WTC11 (cell line): ENCODE results near the gene SMIM1.

Source experiments
- ATF2 ChIP-seq: sonication (generic); formaldehyde crosslinking; IDR thresholded peaks from 2 replicates; pipeline ENCODE4 v1.8.1; 2022; ENCODE audit warnings: low read depth, missing genetic modification reagents, borderline replicate concordance
- FOXP4 ChIP-seq: sonication (generic); formaldehyde crosslinking; IDR thresholded peaks from 2 replicates; pipeline ENCODE4 v1.8.0; 2022; ENCODE audit warnings: mild to moderate bottlenecking, missing genetic modification reagents
- MXD4 ChIP-seq: fragments of 250-450 bp; sonication (Bioruptor Pico); IDR thresholded peaks from 2 replicates; pipeline ENCODE4 v1.8.0; 2021; ENCODE audit warnings: mild to moderate bottlenecking, moderate library complexity, borderline replicate concordance
- MYBL2 ChIP-seq: sonication (generic); formaldehyde crosslinking; IDR thresholded peaks from 2 replicates; pipeline ENCODE4 v1.8.1; 2023; ENCODE audit warnings: mild to moderate bottlenecking, moderate library complexity, missing genetic modification reagents
- ZBTB21 ChIP-seq: sonication (generic); formaldehyde crosslinking; IDR thresholded peaks from 2 replicates; pipeline ENCODE4 v1.8.1; 2023; ENCODE audit warnings: mild to moderate bottlenecking, missing genetic modification reagents, borderline replicate concordance
- ZMAT4 ChIP-seq: fragments of 250-450 bp; sonication (Bioruptor Pico); IDR thresholded peaks from 2 replicates; pipeline ENCODE4 v1.9.0; 2021; ENCODE audit warnings: mild to moderate bottlenecking
- ZNF121 ChIP-seq: sonication (generic); formaldehyde crosslinking; IDR thresholded peaks from 2 replicates; pipeline ENCODE4 v1.8.0; 2023; ENCODE audit warnings: missing genetic modification reagents
- ZNF423 ChIP-seq: fragments of 250-450 bp; sonication (Bioruptor Pico); IDR thresholded peaks from 2 replicates; pipeline ENCODE4 v2.1.2; 2022; ENCODE audit warnings: mild to moderate bottlenecking, moderate library complexity
- ZSCAN18 ChIP-seq: fragments of 250-450 bp; sonication (Bioruptor Pico); IDR thresholded peaks from 2 replicates; pipeline ENCODE4 v2.1.2; 2022; ENCODE audit warnings: mild to moderate bottlenecking, moderate library complexity
- TF ChIP-seq, protein P1 (sequence below): sonication (generic); formaldehyde crosslinking; IDR thresholded peaks from 2 replicates; pipeline ENCODE4 v1.8.0; 2022; ENCODE audit warnings: mild to moderate bottlenecking, missing genetic modification reagents
- TF ChIP-seq, protein P2 (sequence below): fragments of 200-600 bp; IDR thresholded peaks from 2 replicates; pipeline ENCODE4 v1.8.0; 2022; ENCODE audit warnings: antibody characterized with exemption

DNA sequence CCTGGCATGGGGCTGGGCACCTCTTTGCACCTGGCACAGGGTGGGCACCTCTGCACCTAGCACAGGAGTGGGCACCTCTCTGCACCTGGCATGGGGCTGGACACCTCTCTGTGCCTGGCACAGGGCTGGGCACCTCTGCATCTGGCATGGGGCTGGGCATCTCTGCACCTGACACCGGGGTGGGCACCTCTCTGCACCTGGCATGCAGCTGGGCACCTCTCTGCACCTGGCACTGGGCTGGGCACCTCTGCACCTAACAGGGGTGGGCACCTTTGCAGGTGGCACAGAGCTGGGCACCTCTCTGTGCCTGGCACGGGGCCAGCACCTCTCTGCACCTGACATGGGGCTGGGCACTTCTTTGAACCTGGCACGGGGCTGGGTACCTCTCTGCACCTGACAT, 49.7 kb upstream of the SMIM1 start:
- TF ChIP-seq, protein P1, sequence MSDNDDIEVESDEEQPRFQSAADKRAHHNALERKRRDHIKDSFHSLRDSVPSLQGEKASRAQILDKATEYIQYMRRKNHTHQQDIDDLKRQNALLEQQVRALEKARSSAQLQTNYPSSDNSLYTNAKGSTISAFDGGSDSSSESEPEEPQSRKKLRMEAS (CRISPR knock-in tag) = no peak
- TF ChIP-seq, protein P2, sequence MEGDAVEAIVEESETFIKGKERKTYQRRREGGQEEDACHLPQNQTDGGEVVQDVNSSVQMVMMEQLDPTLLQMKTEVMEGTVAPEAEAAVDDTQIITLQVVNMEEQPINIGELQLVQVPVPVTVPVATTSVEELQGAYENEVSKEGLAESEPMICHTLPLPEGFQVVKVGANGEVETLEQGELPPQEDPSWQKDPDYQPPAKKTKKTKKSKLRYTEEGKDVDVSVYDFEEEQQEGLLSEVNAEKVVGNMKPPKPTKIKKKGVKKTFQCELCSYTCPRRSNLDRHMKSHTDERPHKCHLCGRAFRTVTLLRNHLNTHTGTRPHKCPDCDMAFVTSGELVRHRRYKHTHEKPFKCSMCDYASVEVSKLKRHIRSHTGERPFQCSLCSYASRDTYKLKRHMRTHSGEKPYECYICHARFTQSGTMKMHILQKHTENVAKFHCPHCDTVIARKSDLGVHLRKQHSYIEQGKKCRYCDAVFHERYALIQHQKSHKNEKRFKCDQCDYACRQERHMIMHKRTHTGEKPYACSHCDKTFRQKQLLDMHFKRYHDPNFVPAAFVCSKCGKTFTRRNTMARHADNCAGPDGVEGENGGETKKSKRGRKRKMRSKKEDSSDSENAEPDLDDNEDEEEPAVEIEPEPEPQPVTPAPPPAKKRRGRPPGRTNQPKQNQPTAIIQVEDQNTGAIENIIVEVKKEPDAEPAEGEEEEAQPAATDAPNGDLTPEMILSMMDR = no peak
- TF ChIP-seq MYBL2 (CRISPR knock-in tag) (no peak), ATF2 (CRISPR knock-in tag) (no peak), FOXP4 (CRISPR knock-in tag) (no peak), MXD4 (CRISPR knock-in tag) (no peak), ZNF423 (no peak), ZSCAN18 (CRISPR knock-in tag) (no peak), ZBTB21 (CRISPR knock-in tag) (no peak), ZMAT4 (CRISPR knock-in tag) (no peak), ZNF121 (CRISPR knock-in tag) (no peak)
